ENCODE measurements around the gene GASK1B.

- TF ChIP-seq CTCF (conservative IDR thresholded peaks at IDR 0.05 in 1 of 2, IDR thresholded peaks at IDR 0.05 in 1 of 2; ENCODE audit: low read depth in 1 of 2, low read length in 2 of 2) (no peak), EZH2 (IDR thresholded peaks at IDR 0.05; ENCODE audit: low read length, missing control alignments) (no peak)
Measured at GRCh38 chr4:158190718-158191117, 17.9 kb upstream of the GASK1B start.
